ENCODE measurements around the gene NR3C2.
"Not testable (repeated sequence)": the region's sequence is repeated elsewhere in the genome, so short reads cannot be mapped to it uniquely, and the experiment has no call there.

Gene NR3C2

GRCh38 chr4:148103597-148104355, 338.4 kb downstream of the NR3C2 start:
- DNase-seq (ENCODE audit: low spot score): no peak

- DNase-seq (ENCODE audit: low spot score): no peak
Observed at GRCh38 chr4:148101790-148102189, 340.4 kb downstream of the NR3C2 start.

- no peak for DNase-seq (ENCODE audit: low spot score)
Observed at GRCh38 chr4:148101235-148101634, 341.0 kb downstream of the NR3C2 start.

GRCh38 chr4:148097801-148098200, 344.4 kb downstream of the NR3C2 start:
- DNase-seq (ENCODE audit: low spot score): no peak

- no peak for DNase-seq (ENCODE audit: low spot score)
Observed at GRCh38 chr4:148095346-148095923, 346.8 kb downstream of the NR3C2 start.

- DNase-seq (ENCODE audit: low spot score): no peak
Observed at GRCh38 chr4:148094149-148094548, 348.1 kb downstream of the NR3C2 start.

- DNase-seq (ENCODE audit: low spot score): no peak
Observed at GRCh38 chr4:148093065-148093464, 349.1 kb downstream of the NR3C2 start.

GRCh38 chr4:148092316-148093014, 349.7 kb downstream of the NR3C2 start:
- no peak for DNase-seq (ENCODE audit: low spot score)

GRCh38 chr4:148091896-148092295, 350.3 kb downstream of the NR3C2 start:
- DNase-seq (ENCODE audit: low spot score): no peak

GRCh38 chr4:148090503-148091476, 351.4 kb downstream of the NR3C2 start:
- no peak for DNase-seq (ENCODE audit: low spot score)

GRCh38 chr4:148090029-148090428, 352.2 kb downstream of the NR3C2 start:
- DNase-seq (ENCODE audit: low spot score): no peak

- no peak for DNase-seq (ENCODE audit: low spot score)
Observed at GRCh38 chr4:148089624-148090023, 352.6 kb downstream of the NR3C2 start.

GRCh38 chr4:148083073-148083472, 359.1 kb downstream of the NR3C2 start:
- not testable (repeated sequence) for DNase-seq (ENCODE audit: low spot score)

- DNase-seq (ENCODE audit: low spot score): no peak
Observed at GRCh38 chr4:148081745-148082144, 360.5 kb downstream of the NR3C2 start.

- no peak for DNase-seq (ENCODE audit: low spot score)
Observed at GRCh38 chr4:148081267-148081666, 360.9 kb downstream of the NR3C2 start.

GRCh38 chr4:148079961-148080360, 362.3 kb downstream of the NR3C2 start:
- no peak for DNase-seq (ENCODE audit: low spot score)

GRCh38 chr4:148078061-148078460, 364.2 kb downstream of the NR3C2 start:
- DNase-seq (ENCODE audit: low spot score): no peak

GRCh38 chr4:148077581-148077980, 364.6 kb downstream of the NR3C2 start:
- no peak for DNase-seq (ENCODE audit: low spot score)

- DNase-seq (ENCODE audit: low spot score): no peak
Observed at GRCh38 chr4:148076964-148077363, 365.2 kb downstream of the NR3C2 start.

GRCh38 chr4:148075438-148075837, 366.8 kb downstream of the NR3C2 start:
- no peak for DNase-seq (ENCODE audit: low spot score)

GRCh38 chr4:148074462-148074861, 367.8 kb downstream of the NR3C2 start:
- no peak for DNase-seq (ENCODE audit: low spot score)

GRCh38 chr4:148073349-148073748, 368.9 kb downstream of the NR3C2 start:
- DNase-seq (ENCODE audit: low spot score): no peak
